Osteoblast (primary cell): Measurements from ENCODE around the gene TMEM147. TPM values are rescaled to one million over a fixed set of nuclear protein-coding genes. Genes with fewer than 3 reads are reported as not detected.

Source experiments
- DNase-seq: peaks from one replicate; pipeline ENCODE4 v3.0.0; 2011; ENCODE audit warnings: low spot score, mixed read lengths; ENCODE audit not compliant: insufficient read length; ENCODE audit errors: missing footprints
- H2AFZ ChIP-seq: 2 replicates; pipeline ENCODE4 v1.6.0; 2011; ENCODE audit warnings: mild to moderate bottlenecking, low read length
- H3K27ac ChIP-seq: 2 replicates; pipeline ENCODE4 v1.5.1; 2011; ENCODE audit warnings: mild to moderate bottlenecking, low read depth, low read length, moderate library complexity
- H3K27me3 ChIP-seq: 2 replicates; pipeline ENCODE4 v1.6.0; 2012; ENCODE audit warnings: mild to moderate bottlenecking, control low read depth, inconsistent platforms, low read length, moderate library complexity; ENCODE audit not compliant: insufficient read depth
- H3K36me3 ChIP-seq: 2 replicates; pipeline ENCODE4 v1.5.1; 2011; ENCODE audit warnings: mild to moderate bottlenecking, low read length, control low read depth, moderate library complexity; ENCODE audit not compliant: insufficient read depth
- H3K4me1 ChIP-seq: 2 replicates; pipeline ENCODE4 v1.5.1; 2011; ENCODE audit warnings: mild to moderate bottlenecking, low read length, control low read depth, moderate library complexity; ENCODE audit not compliant: insufficient read depth
- H3K4me2 ChIP-seq: 2 replicates; pipeline ENCODE4 v1.6.0; 2011; ENCODE audit warnings: mild to moderate bottlenecking, low read length; ENCODE audit not compliant: insufficient read depth
- H3K4me3 ChIP-seq: fragments of 200-600 bp; sonication (generic); 3 replicates; pipeline ENCODE4 v1.5.1; 2012; ENCODE audit warnings: mild to moderate bottlenecking, low read length, inconsistent platforms; ENCODE audit not compliant: insufficient read depth
- H3K79me2 ChIP-seq: 2 replicates; pipeline ENCODE4 v1.6.0; 2012; ENCODE audit warnings: mild to moderate bottlenecking, low read length, control low read depth, inconsistent platforms; ENCODE audit not compliant: insufficient read depth
- H3K9me3 ChIP-seq: 2 replicates; pipeline ENCODE4 v1.5.1; 2011; ENCODE audit warnings: low read depth, low read length, control low read depth
- H4K20me1 ChIP-seq: 2 replicates; pipeline ENCODE4 v1.6.0; 2012; ENCODE audit warnings: mild to moderate bottlenecking, low read length, control low read depth; ENCODE audit not compliant: insufficient read depth
- total RNA-seq: library from RNA; depleted of rRNA; stranded (reverse); fragments of >200 nt; gene quantifications from 2 replicates; pipeline ENCODE4 v1.2.3, GENCODE V29; 2012
- TF ChIP-seq, protein P1 (sequence below): IDR thresholded peaks from 2 replicates; pipeline ENCODE4 v1.5.1; 2011; ENCODE audit warnings: mild to moderate bottlenecking, low read depth, low read length, moderate library complexity; ENCODE audit errors: extremely low read depth

TMEM147 gene
- total RNA-seq, 1 donor: 98.8 TPM

DNA sequence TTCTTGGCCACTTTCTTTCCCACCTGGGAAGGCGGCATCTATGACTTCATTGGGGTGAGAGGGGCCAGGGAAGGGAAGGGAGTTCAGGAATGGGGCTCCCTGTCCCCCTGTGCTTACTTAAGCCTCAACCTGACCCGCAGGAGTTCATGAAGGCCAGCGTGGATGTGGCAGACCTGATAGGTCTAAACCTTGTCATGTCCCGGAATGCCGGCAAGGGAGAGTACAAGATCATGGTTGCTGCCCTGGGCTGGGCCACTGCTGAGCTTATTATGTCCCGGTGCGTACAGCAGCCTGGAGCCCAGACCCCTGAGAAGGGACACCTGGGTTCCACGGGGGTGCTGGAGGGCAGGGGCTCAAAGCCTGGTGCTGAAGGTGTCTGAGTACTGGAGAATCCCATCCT is 1.1 kb downstream of the TMEM147 start:
- Histone ChIP-seq H3K9me3 (no peaks in the 10 kb centered on the region), H3K4me2 (peak overlapping the region; percentile 86), H3K4me3 (peak overlapping the region; percentile 97), H3K36me3 (peaks cover 13% of the 10 kb centered on the region), H4K20me1 (peaks cover 7% of the 10 kb centered on the region), H3K27me3 (no peaks in the 10 kb centered on the region), H3K27ac (peak overlapping the region; percentile 88), H3K4me1 (peaks cover 14% of the 10 kb centered on the region), H2AFZ (no peak overlapping the region), H3K79me2 (peaks cover 38% of the 10 kb centered on the region)
- DNase-seq: peak; percentile 9
- TF ChIP-seq, protein P1, sequence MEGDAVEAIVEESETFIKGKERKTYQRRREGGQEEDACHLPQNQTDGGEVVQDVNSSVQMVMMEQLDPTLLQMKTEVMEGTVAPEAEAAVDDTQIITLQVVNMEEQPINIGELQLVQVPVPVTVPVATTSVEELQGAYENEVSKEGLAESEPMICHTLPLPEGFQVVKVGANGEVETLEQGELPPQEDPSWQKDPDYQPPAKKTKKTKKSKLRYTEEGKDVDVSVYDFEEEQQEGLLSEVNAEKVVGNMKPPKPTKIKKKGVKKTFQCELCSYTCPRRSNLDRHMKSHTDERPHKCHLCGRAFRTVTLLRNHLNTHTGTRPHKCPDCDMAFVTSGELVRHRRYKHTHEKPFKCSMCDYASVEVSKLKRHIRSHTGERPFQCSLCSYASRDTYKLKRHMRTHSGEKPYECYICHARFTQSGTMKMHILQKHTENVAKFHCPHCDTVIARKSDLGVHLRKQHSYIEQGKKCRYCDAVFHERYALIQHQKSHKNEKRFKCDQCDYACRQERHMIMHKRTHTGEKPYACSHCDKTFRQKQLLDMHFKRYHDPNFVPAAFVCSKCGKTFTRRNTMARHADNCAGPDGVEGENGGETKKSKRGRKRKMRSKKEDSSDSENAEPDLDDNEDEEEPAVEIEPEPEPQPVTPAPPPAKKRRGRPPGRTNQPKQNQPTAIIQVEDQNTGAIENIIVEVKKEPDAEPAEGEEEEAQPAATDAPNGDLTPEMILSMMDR: no peak

GRCh38 chr19:35549174-35549788 is 3.9 kb downstream of the TMEM147 start:
- Histone ChIP-seq H3K9me3 (no peaks in the 10 kb centered on the region), H4K20me1 (peaks cover 7% of the 10 kb centered on the region), H3K4me3 (no peak overlapping the region), H3K36me3 (peaks cover 6% of the 10 kb centered on the region), H3K4me1 (peaks cover 13% of the 10 kb centered on the region), H3K27me3 (no peaks in the 10 kb centered on the region), H2AFZ (no peak overlapping the region), H3K79me2 (peaks cover 30% of the 10 kb centered on the region), H3K27ac (no peak overlapping the region), H3K4me2 (no peak overlapping the region)
- TF ChIP-seq, protein P1: peak; percentile 78
- DNase-seq: peak; percentile 96

DNA sequence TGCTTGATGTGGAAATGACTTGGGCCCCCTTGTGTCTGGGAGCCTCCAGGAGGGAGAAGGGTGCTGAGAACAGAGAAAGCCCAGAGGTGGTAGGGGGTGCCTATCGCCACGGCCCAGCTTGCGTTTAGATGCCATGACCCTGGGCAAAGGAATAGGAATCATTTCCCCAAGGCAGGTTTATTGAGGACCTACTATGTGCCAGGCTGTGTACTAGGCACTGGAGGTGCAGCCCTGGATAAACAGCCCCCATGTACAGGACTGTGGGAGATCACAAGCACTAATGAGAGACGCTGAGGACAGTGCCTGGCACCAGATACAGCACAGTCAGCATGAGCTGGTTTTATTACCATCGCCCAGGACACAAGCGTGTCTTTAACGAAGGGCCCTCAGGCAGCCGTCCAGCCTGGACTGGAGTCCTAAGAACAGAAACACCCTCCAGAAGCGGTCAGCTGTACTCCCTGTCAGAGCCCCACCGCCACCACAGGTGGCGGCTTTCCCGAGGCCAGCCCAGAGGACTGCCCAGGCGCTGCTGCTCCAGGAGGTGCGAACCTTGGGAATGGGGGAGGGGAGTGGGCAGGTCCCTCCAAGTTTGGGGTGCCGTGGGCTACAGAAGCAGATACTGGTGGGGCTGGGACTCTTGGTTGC is 4.6 kb downstream of the TMEM147 start:
- H3K27ac ChIP-seq: no peak overlapping the region
- no peaks in the 10 kb centered on the region for H3K27me3 ChIP-seq
- H3K4me3 ChIP-seq: no peak overlapping the region
- no peak overlapping the region for H2AFZ ChIP-seq
- peaks cover 6% of the 10 kb centered on the region for H3K4me1 ChIP-seq
- DNase-seq: peak; percentile 88
- H3K79me2 ChIP-seq: peaks cover 23% of the 10 kb centered on the region
- peaks cover 6% of the 10 kb centered on the region for H3K36me3 ChIP-seq
- no peaks in the 10 kb centered on the region for H3K9me3 ChIP-seq
- TF ChIP-seq, protein P1: no peak
- peaks cover 7% of the 10 kb centered on the region for H4K20me1 ChIP-seq
- H3K4me2 ChIP-seq: no peak overlapping the region

DNA sequence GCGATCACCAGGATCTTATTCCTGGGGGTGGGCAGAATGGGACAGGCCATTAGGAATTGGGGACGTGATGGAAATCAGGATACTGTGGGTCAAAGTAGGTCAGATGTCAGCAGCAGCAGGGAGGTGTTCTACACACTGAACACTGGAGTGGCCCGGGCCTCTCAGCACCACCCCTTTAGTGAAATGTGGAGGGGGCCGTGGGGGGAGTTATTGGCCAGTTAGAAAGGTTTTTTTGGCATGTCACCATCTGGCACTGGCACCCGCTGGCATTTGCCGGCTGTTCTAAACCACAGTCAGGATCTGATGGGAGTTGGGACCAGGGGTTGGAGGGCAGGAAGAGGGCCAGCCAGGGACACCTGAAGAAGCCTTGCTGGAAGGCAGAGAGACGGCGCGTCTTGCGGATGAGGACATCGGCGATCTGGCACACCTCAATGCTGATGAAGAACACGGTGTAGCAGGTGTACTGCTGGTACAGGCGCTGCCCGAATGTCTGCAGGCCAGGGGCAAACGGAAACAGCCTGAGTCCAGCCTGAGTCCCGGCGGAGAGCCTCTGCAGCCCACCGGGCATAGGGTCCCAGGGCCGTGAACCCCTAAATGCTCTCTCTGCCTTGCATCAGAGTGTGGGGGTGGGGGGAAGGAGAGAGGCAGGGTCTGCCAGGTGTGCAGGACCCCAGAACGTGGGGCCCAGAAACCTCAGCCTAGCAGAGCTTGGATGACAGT is 5.8 kb downstream of the TMEM147 start:
- Histone ChIP-seq H3K36me3 (peaks cover 6% of the 10 kb centered on the region), H4K20me1 (peaks cover 7% of the 10 kb centered on the region), H3K9me3 (no peaks in the 10 kb centered on the region), H3K4me2 (no peak overlapping the region), H3K4me1 (peaks cover 5% of the 10 kb centered on the region), H3K27me3 (no peaks in the 10 kb centered on the region), H3K79me2 (peaks cover 12% of the 10 kb centered on the region), H2AFZ (no peak overlapping the region), H3K4me3 (no peak overlapping the region), H3K27ac (no peak overlapping the region)
- DNase-seq: peak; percentile 52
- TF ChIP-seq, protein P1: no peak
